HCT116 (cell line): ENCODE results near the gene LY6G5B. TPM values are rescaled to one million over a fixed set of nuclear protein-coding genes. Genes with fewer than 3 reads are reported as not detected.
A peak's percentile ranks its signal among the peaks of the same experiment; 100 is the strongest.

ENCODE experiments used
- ATAC-seq: fragments of 200-7000 bp; cut with Tn5 transposase; 2 replicates; pipeline ENCODE4 v1.9.1; 2020; ENCODE audit warnings: mild to moderate bottlenecking, moderate library complexity
- BruUV-seq: library from RNA; stranded (reverse); fragments of 400-500 nt; replicated peaks from 2 replicates; lab custom pipeline; 2021; lab: Mats Ljungman, UMichigan
- CTCF ChIA-PET: fragments of 300-600 bp; sonication (Branson Sonifier 250); formaldehyde crosslinking; loops from one replicate; lab custom pipeline; 2021; ENCODE audit warnings: antibody characterized with exemption; lab: Charles Lee
- POLR2A ChIA-PET: fragments of 300-600, 350-600 bp; sonication (Branson Sonifier 250); formaldehyde crosslinking; loops from one replicate; lab custom pipeline; 2021; ENCODE audit warnings: antibody characterized with exemption; lab: Charles Lee
- RAD21 ChIA-PET, 2 experiments: fragments of 300-600 bp; sonication (Branson Sonifier 250); formaldehyde crosslinking; loops; one replicate each; lab custom pipeline; 2023; ENCODE audit warnings: low total read pairs in 2 of 2; ENCODE audit not compliant: uncharacterized antibody in 2 of 2, unreplicated experiment in 2 of 2, low non-redundant PET in 1 of 2; lab: Charles Lee
- DNase-seq: peaks from one replicate; pipeline ENCODE4 v3.0.0-alpha.2; 2010; ENCODE audit warnings: low read depth, low spot score
- H2AFZ ChIP-seq: fragments of 200-600 bp; shearing (Covaris generic), sonication (generic); 2 replicates; pipeline ENCODE4 v1.6.1; 2017; ENCODE audit warnings: low read depth, mixed run types, mixed read lengths, antibody characterized with exemption, low read length; ENCODE audit not compliant: poor library complexity, severe bottlenecking
- H3K27ac ChIP-seq: 2 replicates; pipeline ENCODE4 v1.5.1; 2012; ENCODE audit warnings: low read depth, low read length
- H3K27me3 ChIP-seq: fragments of 200-600 bp; sonication (generic); 2 replicates; pipeline ENCODE4 v1.6.1; 2016; ENCODE audit warnings: mixed run types, low read length, mixed read lengths; ENCODE audit not compliant: insufficient read depth
- H3K36me3 ChIP-seq, 2 experiments: fragments of 200-500 bp in 1 of 2; fragments of 200-600 bp in 1 of 2; sonication (Bioruptor generic) in 1 of 2; sonication (generic) in 1 of 2; 2 replicates each; pipeline versions ENCODE4 v1.5.1 to v1.6.1; 2014 to 2016; ENCODE audit warnings: low read length in 2 of 2, inconsistent platforms in 1 of 2, mixed read lengths in 1 of 2, mixed run types in 1 of 2; ENCODE audit not compliant: insufficient read depth in 2 of 2, control insufficient read depth in 1 of 2
- H3K4me1 ChIP-seq, 2 experiments: fragments of 200-600 bp in 1 of 2; sonication (generic) in 1 of 2; 2 replicates each; pipeline versions ENCODE4 v1.5.1 to v1.6.1; 2012 to 2017; ENCODE audit warnings: low read length in 2 of 2, inconsistent platforms in 1 of 2, mild to moderate bottlenecking in 1 of 2, mixed read lengths in 1 of 2, mixed run types in 1 of 2, moderate library complexity in 1 of 2; ENCODE audit not compliant: insufficient read depth in 2 of 2, control insufficient read depth in 1 of 2
- H3K4me2 ChIP-seq: fragments of 200-600 bp; sonication (generic); 2 replicates; pipeline ENCODE4 v1.6.1; 2017; ENCODE audit warnings: mixed run types, low read length, mixed read lengths
- H3K4me3 ChIP-seq, 2 experiments: fragments of 200-600 bp in 1 of 2; sonication (generic) in 1 of 2; replicated peaks in 1 of 2; 2 replicates each; pipeline ENCODE4 v1.5.1; 2011 to 2016; ENCODE audit warnings: low read length in 2 of 2, control low read depth in 1 of 2, low read depth in 1 of 2, mild to moderate bottlenecking in 1 of 2, mixed read lengths in 1 of 2, mixed run types in 1 of 2
- H3K79me2 ChIP-seq: fragments of 200-600 bp; sonication (generic); 2 replicates; pipeline ENCODE4 v1.6.1; 2017; ENCODE audit warnings: mild to moderate bottlenecking, mixed run types, low read length, moderate library complexity, mixed read lengths; ENCODE audit not compliant: insufficient read depth
- H3K9ac ChIP-seq: fragments of 200-600 bp; sonication (generic); 2 replicates; pipeline ENCODE4 v1.6.1; 2016; ENCODE audit warnings: low read length, mixed read lengths
- H3K9me2 ChIP-seq: fragments of 200-600 bp; sonication (generic), shearing (Covaris generic); 2 replicates; pipeline ENCODE4 v1.6.1; 2017; ENCODE audit warnings: mixed run types, mild to moderate bottlenecking, moderate library complexity; ENCODE audit not compliant: insufficient read depth
- H3K9me3 ChIP-seq, 2 experiments: fragments of 200-500 bp in 1 of 2; fragments of 200-600 bp in 1 of 2; sonication (Bioruptor generic) in 1 of 2; sonication (generic) in 1 of 2; 2 replicates each; pipeline ENCODE4 v1.6.1; 2014 to 2017; ENCODE audit warnings: low read length in 2 of 2, mixed read lengths in 2 of 2, inconsistent platforms in 1 of 2, low read depth in 1 of 2, mild to moderate bottlenecking in 1 of 2, mixed run types in 1 of 2, moderate library complexity in 1 of 2; ENCODE audit not compliant: control insufficient read depth in 1 of 2, insufficient read depth in 1 of 2
- H4K20me1 ChIP-seq: fragments of 200-600 bp; sonication (generic), shearing (Covaris generic); 2 replicates; pipeline ENCODE4 v1.6.1; 2017; ENCODE audit warnings: mixed run types, mild to moderate bottlenecking, moderate library complexity; ENCODE audit not compliant: insufficient read depth
- JUND ChIP-seq: IDR thresholded peaks from 2 replicates; pipeline ENCODE4 v1.6.1; 2012
- SIN3A ChIP-seq: IDR thresholded peaks from 2 replicates; pipeline ENCODE4 v1.6.1; 2012; ENCODE audit warnings: low read depth
- SP1 ChIP-seq: IDR thresholded peaks from 2 replicates; pipeline ENCODE4 v1.6.1; 2012; ENCODE audit warnings: low read depth
- ZNF274 ChIP-seq: fragments of 200-500 bp; sonication (Bioruptor generic); IDR thresholded peaks from 2 replicates; pipeline ENCODE4 v1.6.1; 2014; ENCODE audit warnings: mild to moderate bottlenecking, low read depth, low read length, inconsistent platforms
- intact Hi-C: fragments of 100-400 bp; cut with micrococcal nuclease; formaldehyde crosslinking; loops from 2 replicates; pipeline ENCODE4 v1.10.0; 2022
- total RNA-seq: library from RNA; stranded (reverse); gene quantifications from one replicate; pipeline ENCODE4 v1.2.1, GENCODE V29; 2021; ENCODE audit not compliant: unreplicated experiment
- TF ChIP-seq, protein P1 (sequence below), 3 experiments: fragments of 200-600 bp in 1 of 3; sonication (generic) in 1 of 3; IDR thresholded peaks in 2 of 3; conservative IDR thresholded peaks in 1 of 3; 2 replicates each; pipeline ENCODE4 v1.5.1; 2012 to 2017; ENCODE audit warnings: low read depth in 2 of 3, low read length in 2 of 3, antibody characterized with exemption in 1 of 3, borderline replicate concordance in 1 of 3, control low read depth in 1 of 3, mild to moderate bottlenecking in 1 of 3, mixed read lengths in 1 of 3, mixed run types in 1 of 3, moderate library complexity in 1 of 3; ENCODE audit not compliant: insufficient read depth in 1 of 3

The LY6G5B gene
- total RNA-seq, 1 experiment from 2014 or later: 15.4 TPM

- no peak for DNase-seq
- Histone ChIP-seq H3K4me2 (peak within 1 kb of the TSS; percentile 67), H3K4me3 (0 out of 4 replicates have a peak within 1 kb of the TSS, but pooled peaks of 1 of the 2 experiments have one; percentile 15), H3K79me2 (no peaks in the 10 kb centered on the region), H3K36me3 (no peaks in the 10 kb centered on the region), H3K9me3 (no peaks in the 10 kb centered on the region), H3K9ac (peak within 1 kb of the TSS; percentile 28), H3K4me1 (peaks cover 41 to 55% of the 10 kb centered on the region in 2 experiments), H3K9me2 (no peaks in the 10 kb centered on the region), H2AFZ (peak within 1 kb of the TSS; percentile 79), H3K27me3 (no peaks in the 10 kb centered on the region), H3K27ac (no peak within 1 kb of the TSS), H4K20me1 (no peaks in the 10 kb centered on the region)
- intact Hi-C loops: no loop called here
- RAD21 ChIA-PET: no interaction called here
- CTCF ChIA-PET: interaction anchor here (1.0 to 1.3 kb wide), 2 partner anchors 76 to 115 kb away, joined by 3 to 6 read pairs; no protein-coding TSS in a partner anchor
- TF ChIP-seq SP1 (no peak), SIN3A (no peak), JUND (no peak), ZNF274 (no peak)
- BruUV-seq: no TSS peak
- ATAC-seq: no peak
- POLR2A ChIA-PET: interaction anchor here (0.7 to 1.2 kb wide), 3 partner anchors 10 to 112 kb away, joined by 3 to 5 read pairs (median 3); partner anchors contain the start of gene HSPA1B
Observed at GRCh38 chr6:31715022-31715958, 45.5 kb downstream of the LY6G5B start, which contains the start of gene LY6G6D. Gene LY6G6D (plus strand): TSS chr6:31715348. CDS start chr6:31715356, 8 bp downstream.

GRCh38 chr6:31717499-31718222, 47.9 kb downstream of the LY6G5B start:
- H2AFZ ChIP-seq: no peak overlapping the region
- H3K9me3 ChIP-seq: no peaks in the 10 kb centered on the region
- peak overlapping the region in 1 of 2 experiments; percentile 14; a peak in 2 of 4 replicates for H3K4me3 ChIP-seq
- TF ChIP-seq, protein P1, sequence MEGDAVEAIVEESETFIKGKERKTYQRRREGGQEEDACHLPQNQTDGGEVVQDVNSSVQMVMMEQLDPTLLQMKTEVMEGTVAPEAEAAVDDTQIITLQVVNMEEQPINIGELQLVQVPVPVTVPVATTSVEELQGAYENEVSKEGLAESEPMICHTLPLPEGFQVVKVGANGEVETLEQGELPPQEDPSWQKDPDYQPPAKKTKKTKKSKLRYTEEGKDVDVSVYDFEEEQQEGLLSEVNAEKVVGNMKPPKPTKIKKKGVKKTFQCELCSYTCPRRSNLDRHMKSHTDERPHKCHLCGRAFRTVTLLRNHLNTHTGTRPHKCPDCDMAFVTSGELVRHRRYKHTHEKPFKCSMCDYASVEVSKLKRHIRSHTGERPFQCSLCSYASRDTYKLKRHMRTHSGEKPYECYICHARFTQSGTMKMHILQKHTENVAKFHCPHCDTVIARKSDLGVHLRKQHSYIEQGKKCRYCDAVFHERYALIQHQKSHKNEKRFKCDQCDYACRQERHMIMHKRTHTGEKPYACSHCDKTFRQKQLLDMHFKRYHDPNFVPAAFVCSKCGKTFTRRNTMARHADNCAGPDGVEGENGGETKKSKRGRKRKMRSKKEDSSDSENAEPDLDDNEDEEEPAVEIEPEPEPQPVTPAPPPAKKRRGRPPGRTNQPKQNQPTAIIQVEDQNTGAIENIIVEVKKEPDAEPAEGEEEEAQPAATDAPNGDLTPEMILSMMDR (IDR thresholded peaks at IDR 0.05 in 2 of 3, conservative IDR thresholded peaks at IDR 0.05 in 1 of 3; ENCODE audit: borderline replicate concordance in 1 of 3, insufficient read depth in 1 of 3, low read depth in 2 of 3, low read length in 2 of 3): peak in 2 of 3 experiments; percentile 13 to 40; a peak in 2 of 6 replicates
- TF ChIP-seq SIN3A: no peak
- TF ChIP-seq, all 23 proteins: peak for 1
- H3K9ac ChIP-seq: no peak overlapping the region
- H3K27ac ChIP-seq: no peak overlapping the region; the same call in 1 of the 2 replicates
- POLR2A ChIA-PET: no interaction called here
- intact Hi-C loops: no loop called here
- H3K4me2 ChIP-seq: peak overlapping the region; percentile 68
- no peaks in the 10 kb centered on the region for H3K9me2 ChIP-seq
- H3K36me3 ChIP-seq: no peaks in the 10 kb centered on the region
- no TSS peak for BruUV-seq
- CTCF ChIA-PET: no interaction called here
- RAD21 ChIA-PET: no interaction called here
- no peaks in the 10 kb centered on the region for H4K20me1 ChIP-seq
- DNase-seq (no peak), ATAC-seq (peak; percentile 44)
- H3K4me1 ChIP-seq: peaks cover 39 to 54% of the 10 kb centered on the region in 2 experiments
- H3K79me2 ChIP-seq: no peaks in the 10 kb centered on the region
- no peaks in the 10 kb centered on the region for H3K27me3 ChIP-seq
